Measurements from ENCODE around the gene VIPR1. TPM values are rescaled to one million over a fixed set of nuclear protein-coding genes. Genes with fewer than 3 reads are reported as not detected.
"Not testable (repeated sequence)": the region's sequence is repeated elsewhere in the genome, so short reads cannot be mapped to it uniquely, and the experiment has no call there.

VIPR1 gene
- total and polyA plus RNA-seq, 7 experiments from 2014 or later, result 8.0 to 133 (median 54.9) TPM

GRCh38 chr3:42556089-42556632 is 53.7 kb downstream of the VIPR1 start:
- Mint-ChIP-seq H3K9me3 (no peaks in the 10 kb centered on the region), H3K4me1 (peaks cover 19 to 47% (median 40%) of the 10 kb centered on the region in 7 donors), H3K27ac (peak overlapping the region; percentile 90 to 100 (median 95)), H3K4me3 (peak overlapping the region; percentile 29 to 85 (median 55)), H3K36me3 (peaks cover 15 to 47% (median 31%) of the 10 kb centered on the region in 5 donors), H3K27me3 (no peaks in the 10 kb centered on the region)
- POLR2A ChIA-PET, result interaction anchor here (0.9 to 1.5 kb wide), 3 partner anchors 26 to 54 kb away, joined by 4 to 12 read pairs (median 5); partner anchors contain the start of genes NKTR, SEC22C and VIPR1
- Histone ChIP-seq H3K4me1 (ENCODE audit: control insufficient read depth in 2 of 2, insufficient read depth in 2 of 2, low read length in 2 of 2) (peaks cover 23 to 28% of the 10 kb centered on the region in 2 donors), H3K36me3 (ENCODE audit: control insufficient read depth in 2 of 3, insufficient read depth in 3 of 3, low read length in 3 of 3) (peaks cover 6 to 29% (median 10%) of the 10 kb centered on the region in 3 experiments), H3K27ac (ENCODE audit: low read depth, low read length) (peak overlapping the region; percentile 50), H3K4me3 (ENCODE audit: low read length) (peak overlapping the region; percentile 4), H3K27me3 (ENCODE audit: control insufficient read depth in 2 of 2, insufficient read depth in 2 of 2, low read length in 2 of 2) (no peaks in the 10 kb centered on the region), H3K9me3 (ENCODE audit: control insufficient read depth in 2 of 3, low read length in 3 of 3) (no peaks in the 10 kb centered on the region)
- DNase-seq, result peak in 8 of 9 donors; percentile 33 to 80 (median 70)
- CTCF ChIA-PET, result interaction anchor here (1.0 to 2.2 kb wide), 3 partner anchors 9 to 54 kb away, joined by 3 to 10 read pairs (median 4); partner anchors contain the start of gene VIPR1
- intact Hi-C loops (cut with micrococcal nuclease), result loop anchor here (1.0 to 5.0 kb wide), 9 partner anchors 9 to 1974 kb away; partner anchors contain the start of genes NKTR (in 2 of the 2) and VIPR1 (in 2 of the 2)
- peak; percentile 88 for ATAC-seq

GRCh38 chr3:42556817-42557216 is 54.4 kb downstream of the VIPR1 start:
- Histone ChIP-seq H3K27ac (ENCODE audit: low read depth, low read length) (peak overlapping the region; percentile 23), H3K4me3 (ENCODE audit: low read length) (peak overlapping the region; percentile 13), H3K36me3 (ENCODE audit: control insufficient read depth in 2 of 3, insufficient read depth in 3 of 3, low read length in 3 of 3) (peaks cover 6 to 32% (median 6%) of the 10 kb centered on the region in 3 experiments), H3K4me1 (ENCODE audit: control insufficient read depth in 2 of 2, insufficient read depth in 2 of 2, low read length in 2 of 2) (peaks cover 23 to 28% of the 10 kb centered on the region in 2 donors)
- not testable (repeated sequence) for ATAC-seq; H3K27me3 Mint-ChIP-seq; H3K27me3 ChIP-seq (ENCODE audit: control insufficient read depth in 2 of 2, insufficient read depth in 2 of 2, low read length in 2 of 2); H3K9me3 ChIP-seq (ENCODE audit: control insufficient read depth in 2 of 3, low read length in 3 of 3); DNase-seq; H3K9me3 Mint-ChIP-seq
- Mint-ChIP-seq H3K36me3 (peaks cover 14 to 45% (median 31%) of the 10 kb centered on the region in 5 donors), H3K27ac (peak overlapping the region; percentile 90 to 100 (median 95)), H3K4me3 (peak overlapping the region; percentile 29 to 85 (median 55)), H3K4me1 (peaks cover 19 to 47% (median 40%) of the 10 kb centered on the region in 7 donors)
- POLR2A ChIA-PET, result interaction anchor here (0.6 to 1.5 kb wide), 4 partner anchors 23 to 54 kb away, joined by 3 to 12 read pairs (median 4); partner anchors contain the start of genes NKTR and VIPR1
- intact Hi-C loops (cut with micrococcal nuclease), result loop anchor here (1.0 to 5.0 kb wide), 10 partner anchors 10 to 1975 kb away; partner anchors contain the start of genes NKTR (in 2 of the 2) and VIPR1 (in 2 of the 2)
- CTCF ChIA-PET, result interaction anchor here (0.6 to 4.8 kb wide), 3 partner anchors 12 to 132 kb away, joined by 4 to 24 read pairs (median 4); partner anchors contain the start of gene VIPR1

- no peaks in the 10 kb centered on the region for H3K9me3 Mint-ChIP-seq
- H3K36me3 Mint-ChIP-seq, result peaks cover 14 to 45% (median 27%) of the 10 kb centered on the region in 5 donors
- Histone ChIP-seq H3K4me3 (ENCODE audit: low read length) (no peak overlapping the region), H3K9me3 (ENCODE audit: control insufficient read depth in 2 of 3, low read length in 3 of 3) (no peaks in the 10 kb centered on the region), H3K36me3 (ENCODE audit: control insufficient read depth in 2 of 3, insufficient read depth in 3 of 3, low read length in 3 of 3) (peaks cover 0 to 37% (median 5%) of the 10 kb centered on the region in 3 experiments), H3K27ac (ENCODE audit: low read depth, low read length) (no peak overlapping the region), H3K4me1 (ENCODE audit: control insufficient read depth in 2 of 2, insufficient read depth in 2 of 2, low read length in 2 of 2) (peaks cover 23 to 28% of the 10 kb centered on the region in 2 donors), H3K27me3 (ENCODE audit: control insufficient read depth in 2 of 2, insufficient read depth in 2 of 2, low read length in 2 of 2) (no peaks in the 10 kb centered on the region)
- POLR2A ChIA-PET, result interaction anchor here (0.8 to 1.5 kb wide), 2 partner anchors 38 to 56 kb away, joined by 4 to 7 read pairs; partner anchors contain the start of gene VIPR1
- peak overlapping the region in 3 of 10 donors; percentile 35 to 45 (median 43) for H3K4me3 Mint-ChIP-seq
- no peaks in the 10 kb centered on the region for H3K27me3 Mint-ChIP-seq
- intact Hi-C loops (cut with micrococcal nuclease), result loop anchor here (1.0 to 5.0 kb wide), 9 partner anchors 22 to 1976 kb away; no protein-coding TSS in a partner anchor
- peaks cover 19 to 44% (median 40%) of the 10 kb centered on the region in 7 donors for H3K4me1 Mint-ChIP-seq
- peak overlapping the region in 8 of 9 donors; percentile 33 to 99 (median 86) for H3K27ac Mint-ChIP-seq
- DNase-seq, result peak in 7 of 9 donors; percentile 35 to 63 (median 46)
- CTCF ChIA-PET, result interaction anchor here (0.7 to 4.8 kb wide), 8 partner anchors 9 to 1064 kb away, joined by 3 to 24 read pairs (median 4); partner anchors contain the start of genes ANO10 and VIPR1
- peak; percentile 61 for ATAC-seq
Observed at GRCh38 chr3:42557854-42558253, 55.4 kb downstream of the VIPR1 start.

GRCh38 chr3:42562047-42562907 is 59.8 kb downstream of the VIPR1 start:
- H3K4me1 ChIP-seq (ENCODE audit: control insufficient read depth in 2 of 2, insufficient read depth in 2 of 2, low read length in 2 of 2), result peaks cover 3 to 7% of the 10 kb centered on the region in 2 donors
- Mint-ChIP-seq H3K27me3 (no peaks in the 10 kb centered on the region), H3K9me3 (no peaks in the 10 kb centered on the region), H3K4me3 (no peak overlapping the region), H3K4me1 (peaks cover 3 to 14% (median 8%) of the 10 kb centered on the region in 7 donors), H3K36me3 (peaks cover 16 to 43% (median 25%) of the 10 kb centered on the region in 5 donors), H3K27ac (peak overlapping the region in 3 of 9 donors; percentile 25 to 59 (median 42))
- intact Hi-C loops (cut with micrococcal nuclease), result no loop called here
- H3K27me3 ChIP-seq (ENCODE audit: control insufficient read depth in 2 of 2, insufficient read depth in 2 of 2, low read length in 2 of 2), result no peaks in the 10 kb centered on the region
- ATAC-seq (no peak), DNase-seq (no peak)
- H3K36me3 ChIP-seq (ENCODE audit: control insufficient read depth in 2 of 3, insufficient read depth in 3 of 3, low read length in 3 of 3), result peaks cover 2 to 53% (median 12%) of the 10 kb centered on the region in 3 experiments
- ChIA-PET CTCF (no interaction called here), POLR2A (interaction anchor here (1.2 to 1.4 kb wide), 2 partner anchors 19 to 60 kb away, joined by 3 to 4 read pairs; partner anchors contain the start of genes SEC22C and VIPR1)
- H3K27ac ChIP-seq (ENCODE audit: low read depth, low read length), result no peak overlapping the region
- no peak overlapping the region for H3K4me3 ChIP-seq (ENCODE audit: low read length)
- H3K9me3 ChIP-seq (ENCODE audit: control insufficient read depth in 2 of 3, low read length in 3 of 3), result no peaks in the 10 kb centered on the region

GRCh38 chr3:42569593-42570142 is 67.2 kb downstream of the VIPR1 start:
- CTCF ChIA-PET, result interaction anchor here (1.0 kb wide), 1 partner anchor 9 kb away, joined by 4 read pairs; no protein-coding TSS in a partner anchor
- H3K9me3 ChIP-seq (ENCODE audit: control insufficient read depth in 2 of 3, low read length in 3 of 3), result peaks cover 0 to 6% (median 0%) of the 10 kb centered on the region in 3 experiments
- intact Hi-C loops (cut with micrococcal nuclease), result no loop called here
- H3K27ac ChIP-seq (ENCODE audit: low read depth, low read length), result no peak overlapping the region
- H3K4me3 ChIP-seq (ENCODE audit: low read length), result no peak overlapping the region
- Mint-ChIP-seq H3K27ac (peak overlapping the region in 1 of 9 donors; percentile 2), H3K36me3 (peaks cover 19 to 63% (median 47%) of the 10 kb centered on the region in 5 donors), H3K9me3 (peaks cover 0 to 22% (median 7%) of the 10 kb centered on the region in 11 donors), H3K4me1 (peaks cover 6 to 30% (median 17%) of the 10 kb centered on the region in 7 donors), H3K4me3 (no peak overlapping the region), H3K27me3 (no peaks in the 10 kb centered on the region)
- DNase-seq, result no peak
- POLR2A ChIA-PET, result interaction anchor here (0.6 to 1.3 kb wide), 2 partner anchors 13 to 57 kb away, joined by 3 read pairs; no protein-coding TSS in a partner anchor
- H3K27me3 ChIP-seq (ENCODE audit: control insufficient read depth in 2 of 2, insufficient read depth in 2 of 2, low read length in 2 of 2), result no peaks in the 10 kb centered on the region
- peaks cover 0 to 4% of the 10 kb centered on the region in 2 donors for H3K4me1 ChIP-seq (ENCODE audit: control insufficient read depth in 2 of 2, insufficient read depth in 2 of 2, low read length in 2 of 2)
- H3K36me3 ChIP-seq (ENCODE audit: control insufficient read depth in 2 of 3, insufficient read depth in 3 of 3, low read length in 3 of 3), result peaks cover 5 to 47% (median 6%) of the 10 kb centered on the region in 3 experiments
- no peak for ATAC-seq

Measured in naive thymus-derived CD4-positive, alpha-beta T cell (primary cell).